Sciatic nerve (tissue), 1 donor: ENCODE measurements around the gene RRAGD. TPM values are rescaled to one million over a fixed set of nuclear protein-coding genes. Genes with fewer than 3 reads are reported as not detected.

Experiments
- total RNA-seq: library from RNA; stranded (reverse); fragmentation: NEBNext Ultra II Directional; extraction: Animal tissue kit (Norgen Biotek cat#: 25700); gene quantifications from one replicate; pipeline ENCODE4 v1.2.1, GENCODE V29; 2021
- donor health status: DM: no; HTN: no; CAD: no.

RRAGD gene
- total RNA-seq, 1 donor from 2014 or later = 22.1 TPM

Other genes with a start within 250 kb of the RRAGD start
- 0.27 TPM for gene GABRR1, start 194.9 kb downstream of the RRAGD start, total RNA-seq
- 1.7 TPM for gene GABRR2, start 97.0 kb downstream of the RRAGD start, total RNA-seq
- 32.9 TPM for gene UBE2J1, start 59.6 kb downstream of the RRAGD start, total RNA-seq
- 22.3 TPM for gene ANKRD6, start 20.9 kb upstream of the RRAGD start, total RNA-seq
- gene LYRM2, start 226.5 kb upstream of the RRAGD start, total RNA-seq = 29.8 TPM